CD4-positive, alpha-beta T cell treated with Interferon alpha-2 for 1 hour (primary cell): Measurements from ENCODE around the gene MAD1L1.
A peak's percentile ranks its signal among the peaks of the same experiment; 100 is the strongest.

Source experiments
- DNase-seq, 2 donors: peaks; one replicate each; pipeline ENCODE4 v3.0.0-alpha.2; 2020 to 2022

The MAD1L1 gene

GRCh38 chr7:2019711-2020511 is 212.8 kb downstream of the MAD1L1 start:
- DNase-seq: peak; percentile 37 to 69

DNA sequence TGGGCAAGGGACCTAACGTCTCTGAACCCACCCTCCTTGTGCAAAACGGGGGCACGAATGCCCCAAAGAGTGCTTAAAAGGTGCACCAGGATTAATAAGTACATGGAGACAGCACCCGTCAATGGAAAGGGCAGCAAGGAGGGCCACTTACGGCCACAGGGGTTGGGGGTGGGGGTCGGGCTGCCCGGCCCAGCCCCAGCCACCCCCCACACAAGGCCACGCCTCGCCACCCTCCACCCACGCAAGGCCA is 213.4 kb downstream of the MAD1L1 start:
- no peak for DNase-seq

DNA sequence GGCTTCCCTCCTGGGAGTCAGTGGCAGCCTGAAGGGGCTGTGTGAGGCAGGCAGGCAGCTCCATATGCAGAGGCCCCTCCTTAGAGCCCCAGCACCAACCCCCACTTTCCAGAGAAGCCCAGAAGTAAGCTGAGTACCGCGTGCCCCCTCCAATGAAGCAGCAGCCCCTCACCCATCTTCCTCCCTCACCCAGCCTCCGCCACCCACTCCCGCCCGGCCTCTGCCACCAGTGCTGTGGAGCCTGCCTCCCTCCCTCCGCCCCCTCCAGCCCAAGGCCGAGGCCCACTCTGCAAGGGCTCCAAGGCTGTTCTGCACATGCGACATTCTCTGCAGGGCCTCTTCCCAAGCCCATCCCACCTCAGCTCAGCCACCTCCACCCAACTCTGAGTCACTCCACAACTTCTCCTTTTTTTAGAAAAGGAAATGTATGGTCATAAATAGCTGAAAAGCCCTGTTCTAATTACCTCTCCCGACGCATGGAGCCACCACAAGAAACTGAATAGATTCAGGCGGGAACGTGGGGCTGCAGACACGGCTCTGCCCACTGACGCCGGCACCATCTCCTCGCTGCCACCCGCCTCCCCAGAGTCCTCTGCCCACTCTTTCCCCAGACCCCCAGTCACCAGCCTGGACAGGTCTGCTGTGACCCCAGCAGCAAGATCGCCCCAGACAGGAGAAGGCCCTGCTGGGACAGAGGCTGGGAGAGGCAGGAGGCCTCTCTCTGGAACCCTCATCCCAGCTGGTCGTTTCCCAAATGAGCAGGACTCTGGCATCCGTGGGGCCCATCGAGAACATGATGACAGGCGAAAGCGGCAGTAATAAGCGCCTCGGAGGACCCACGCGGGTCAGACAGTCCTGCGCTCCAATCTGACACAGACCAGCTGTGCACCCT is 213.9 kb downstream of the MAD1L1 start:
- DNase-seq: peak in 1 of 2 donors; percentile 55

GRCh38 chr7:2017914-2018568 is 214.7 kb downstream of the MAD1L1 start:
- peak in 1 of 2 donors; percentile 0 for DNase-seq

DNA sequence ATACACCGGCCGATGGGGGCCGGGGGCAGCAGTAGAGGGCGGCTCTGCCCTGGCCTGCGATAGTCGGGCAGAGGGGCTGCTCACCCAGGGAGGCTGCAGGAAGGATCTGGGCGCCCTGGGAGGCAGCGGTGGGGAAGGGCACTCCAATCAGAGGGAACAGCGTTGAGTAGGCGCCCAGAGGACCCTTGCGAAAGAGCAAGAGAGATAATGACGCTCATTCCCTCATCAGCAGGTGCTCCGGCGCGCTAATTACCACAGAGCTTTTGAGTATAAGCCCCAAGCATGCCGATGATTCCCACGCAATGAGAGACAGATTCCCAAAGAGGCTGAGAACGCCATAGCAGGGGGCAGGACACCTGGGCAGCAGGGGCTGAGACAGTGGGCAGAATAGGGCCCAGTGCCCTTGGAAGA is 215.3 kb downstream of the MAD1L1 start:
- DNase-seq: no peak

DNA sequence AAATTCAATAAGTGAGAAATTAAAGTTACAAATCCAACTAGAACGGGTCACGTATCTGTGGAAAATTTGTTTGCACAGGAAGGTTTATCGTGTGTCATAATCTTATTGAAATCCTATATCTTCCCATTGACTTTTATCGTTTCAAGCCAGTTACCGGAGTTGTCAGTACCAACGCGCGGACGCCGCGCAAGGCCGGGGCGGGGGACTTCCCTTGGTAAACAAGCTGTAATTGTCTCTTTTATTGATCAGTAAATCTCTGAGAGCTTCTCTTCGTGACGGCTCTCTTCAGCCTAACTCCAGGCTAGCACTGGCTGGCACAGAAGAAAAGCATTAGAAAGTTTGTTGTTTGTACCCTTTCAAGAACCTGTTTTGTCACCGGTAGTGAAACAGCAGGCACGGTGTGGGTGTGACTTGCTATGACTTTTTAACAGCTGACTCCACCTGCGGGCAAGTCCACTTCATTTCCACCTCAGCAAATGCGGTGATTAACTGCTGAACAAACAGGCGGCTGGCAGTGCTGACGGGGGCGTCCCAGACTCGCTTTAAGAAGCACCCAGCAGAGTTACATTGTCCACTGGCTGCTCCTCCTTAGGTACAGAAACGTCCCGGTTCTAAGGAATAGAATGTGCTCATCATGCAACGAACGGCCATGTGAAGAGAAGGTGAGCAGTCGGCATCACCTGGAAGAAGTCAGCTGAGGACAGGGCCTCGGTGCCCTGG is 215.8 kb downstream of the MAD1L1 start:
- DNase-seq: no peak

DNA sequence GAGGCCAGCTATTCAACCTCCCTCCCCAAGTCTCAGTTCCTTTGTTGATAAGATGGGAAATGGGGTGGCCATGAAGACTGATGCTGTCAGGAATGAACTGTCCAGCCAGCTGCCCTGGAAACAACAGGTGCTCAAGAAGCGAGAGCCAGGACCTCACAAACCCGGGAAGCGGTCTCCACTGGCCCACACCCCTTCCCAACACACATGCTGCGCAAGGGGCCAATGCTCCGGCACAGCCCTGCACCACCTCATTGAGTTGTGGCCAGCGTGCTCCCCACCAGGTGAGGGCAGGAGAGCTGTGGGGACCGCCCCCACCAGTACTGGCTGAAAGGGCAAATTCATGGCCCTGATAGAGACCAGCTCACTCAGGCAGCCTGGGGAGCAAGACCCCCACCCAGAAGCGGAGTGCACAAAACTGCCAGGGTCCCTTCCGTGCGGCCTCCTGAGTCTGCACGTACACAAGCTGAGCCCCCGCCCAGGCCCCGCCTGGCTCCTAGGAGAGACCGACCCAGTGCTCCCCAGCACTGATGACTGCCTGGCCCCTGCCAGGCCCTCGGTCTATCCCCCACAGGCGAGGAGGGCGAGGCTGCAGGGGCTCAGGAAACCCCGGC is 216.6 kb downstream of the MAD1L1 start:
- no peak for DNase-seq

DNA sequence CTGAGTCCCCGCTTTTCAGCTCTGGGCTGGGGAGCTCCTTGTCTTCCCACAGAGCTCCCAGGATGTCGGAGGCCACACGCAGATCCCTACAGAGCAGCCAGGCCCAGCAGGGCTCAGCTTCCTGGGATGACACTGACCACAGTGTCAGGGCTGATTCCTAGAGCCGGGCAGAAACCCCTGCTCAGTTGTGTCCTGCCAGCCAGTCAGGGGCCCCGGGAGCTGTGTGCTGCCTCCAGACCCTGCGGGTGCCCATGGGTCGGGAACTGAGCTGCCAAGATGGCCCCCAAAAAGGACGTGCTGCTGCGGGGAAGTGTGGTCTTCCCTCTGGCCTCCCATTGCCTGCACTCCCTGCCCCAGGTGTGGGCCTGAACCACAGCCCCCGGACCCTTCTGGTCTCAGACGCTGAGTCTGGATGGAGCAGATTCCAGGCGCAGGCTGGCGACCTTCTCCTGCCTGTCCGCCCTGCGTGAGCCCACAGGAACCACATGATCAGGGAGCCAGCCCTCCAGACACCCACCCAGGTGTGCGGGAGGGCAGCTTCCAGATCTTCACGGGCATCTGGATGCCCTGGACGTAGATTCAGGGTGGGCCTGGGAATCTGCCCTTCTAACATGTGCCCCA is 217.4 kb downstream of the MAD1L1 start:
- DNase-seq: peak in 1 of 2 donors; percentile 0

GRCh38 chr7:2014391-2015241 is 218.1 kb downstream of the MAD1L1 start:
- DNase-seq: peak in 1 of 2 donors; percentile 1

DNA sequence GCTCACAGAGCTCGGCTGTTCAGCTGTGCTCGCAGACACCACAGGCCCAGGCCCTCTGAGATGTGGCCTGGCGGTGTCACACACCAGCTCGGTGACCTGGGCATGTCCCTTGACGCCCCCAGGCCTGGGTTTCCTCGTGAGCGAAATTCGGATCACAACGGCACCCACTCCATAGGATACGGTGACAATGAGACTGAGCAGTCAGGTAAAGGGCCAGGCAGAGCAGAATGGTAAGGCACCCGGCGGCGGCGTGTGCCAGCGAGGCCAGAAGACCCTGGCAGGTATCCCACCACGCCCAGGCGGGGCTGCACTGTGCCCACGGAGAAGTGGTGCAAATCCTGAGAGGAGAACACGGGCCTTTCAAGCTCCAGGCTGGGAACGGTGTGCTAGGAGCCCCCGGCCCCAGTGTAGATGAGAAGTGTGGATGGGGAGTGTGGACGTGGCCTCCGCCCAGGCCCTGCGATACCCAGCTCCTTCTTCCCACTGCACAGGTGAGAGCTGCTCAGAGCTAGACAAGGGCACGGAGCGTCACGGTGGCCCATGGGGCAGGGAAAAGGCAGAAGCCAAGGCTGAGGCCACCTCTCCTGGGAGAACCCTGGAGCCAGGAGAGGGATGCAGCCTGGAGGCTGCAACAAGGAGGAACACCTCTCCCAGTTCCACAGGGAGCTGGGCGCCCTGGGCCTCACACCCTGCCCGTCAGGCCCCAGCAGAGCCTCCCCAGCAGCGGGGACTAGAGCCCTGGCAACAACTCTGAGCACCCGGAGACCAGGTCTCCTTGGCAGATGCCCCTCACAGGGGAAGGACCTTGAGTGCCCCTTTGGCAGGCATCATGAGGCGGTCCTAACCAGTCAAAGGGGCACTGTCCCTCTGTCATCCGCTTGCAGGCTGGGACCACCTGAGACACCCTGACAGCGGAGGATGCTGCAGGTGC is 219.1 kb downstream of the MAD1L1 start:
- peak in 1 of 2 donors; percentile 0 for DNase-seq

GRCh38 chr7:2012981-2013380 is 219.8 kb downstream of the MAD1L1 start:
- peak in 1 of 2 donors; percentile 1 for DNase-seq

- DNase-seq: peak in 1 of 2 donors; percentile 0
Observed at GRCh38 chr7:2012044-2012900, 220.5 kb downstream of the MAD1L1 start.

GRCh38 chr7:2011266-2012043 is 221.3 kb downstream of the MAD1L1 start:
- DNase-seq: peak in 1 of 2 donors; percentile 0

DNA sequence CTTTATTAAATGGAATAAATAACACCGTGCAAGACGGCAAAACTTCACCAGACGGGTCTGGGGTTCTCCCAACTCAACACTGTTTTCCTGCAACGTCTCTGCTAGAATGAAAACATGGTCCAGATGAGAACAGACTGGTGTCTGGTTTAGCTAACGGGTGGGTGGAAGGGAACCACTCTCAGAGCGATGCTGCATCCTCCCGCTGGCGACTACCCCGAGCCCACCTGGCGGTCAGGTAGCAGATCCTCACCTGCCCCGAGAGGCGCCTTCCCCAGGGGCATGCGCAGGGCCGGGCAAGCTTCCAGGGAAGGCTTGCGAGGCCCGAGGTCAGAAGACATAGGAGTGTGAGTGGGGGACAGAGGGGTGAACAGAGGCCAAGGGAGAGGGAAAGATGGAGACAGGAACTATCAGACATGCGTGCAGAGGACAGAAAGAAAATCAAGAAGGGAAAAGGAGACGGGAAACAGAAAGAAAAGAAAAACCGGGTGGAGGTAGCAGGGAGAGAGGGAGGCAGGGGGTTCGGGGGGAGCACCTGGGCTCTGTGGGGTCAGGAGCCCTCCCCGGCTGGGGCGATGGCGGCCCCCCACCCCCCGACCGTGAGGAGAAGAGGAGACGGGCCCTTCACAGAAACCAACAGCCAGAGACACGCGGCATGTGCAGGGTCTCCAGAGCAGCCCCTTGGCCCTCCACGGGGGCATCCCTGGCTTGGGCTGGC is 222.0 kb downstream of the MAD1L1 start:
- DNase-seq: peak in 1 of 2 donors; percentile 0

DNA sequence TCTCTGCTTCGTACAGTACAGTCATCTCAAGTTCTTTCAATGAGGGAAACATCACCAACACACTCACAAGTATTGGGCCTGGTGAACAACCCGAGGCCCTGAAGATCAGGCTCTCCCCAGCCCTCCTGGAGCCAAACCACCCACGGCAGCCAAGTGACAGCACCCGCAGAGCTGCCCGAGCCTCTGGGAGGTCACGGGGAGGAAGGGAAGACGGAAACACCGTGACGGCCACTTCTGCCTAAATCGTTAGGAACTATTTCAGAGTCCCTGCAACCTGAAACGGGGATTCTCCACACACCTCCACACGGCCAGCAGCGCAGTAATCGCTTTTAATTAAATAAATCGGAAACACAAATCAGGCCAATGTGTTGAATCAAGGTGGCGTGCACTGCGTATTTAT is 222.6 kb downstream of the MAD1L1 start:
- no peak for DNase-seq

GRCh38 chr7:2009541-2010001 is 223.2 kb downstream of the MAD1L1 start:
- DNase-seq: no peak

DNA sequence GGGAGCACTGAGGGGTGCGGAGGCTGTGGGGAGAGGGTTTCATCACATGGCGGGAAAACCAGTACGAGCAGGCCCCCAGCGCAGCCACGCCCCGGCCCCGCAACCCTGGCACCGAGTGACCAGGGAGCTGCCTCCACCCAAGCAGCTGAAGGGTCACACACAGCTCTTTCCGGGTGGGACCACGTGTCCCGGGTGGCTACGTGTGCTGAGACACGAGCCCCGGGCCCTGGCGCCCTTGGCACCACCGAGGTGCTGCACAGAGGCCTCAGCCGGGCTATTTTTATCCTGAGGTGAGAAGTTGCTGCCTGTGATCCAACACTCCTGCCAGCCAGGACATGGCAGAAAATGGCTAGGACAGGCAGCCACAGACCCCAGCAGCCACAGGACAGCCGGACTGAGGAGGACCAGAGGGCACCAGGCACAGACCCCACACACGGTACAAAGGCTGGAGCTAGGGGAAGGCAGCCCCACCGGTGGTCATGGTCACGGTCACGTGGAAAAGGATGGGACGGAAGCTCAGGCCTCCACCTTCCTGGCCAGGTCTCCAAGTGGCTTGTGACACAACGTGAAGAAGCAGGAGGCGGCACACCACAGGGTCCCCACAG is 223.7 kb downstream of the MAD1L1 start:
- DNase-seq: peak in 1 of 2 donors; percentile 1
